ENCODE results near the gene MYL4.

GRCh38 chr17:47239619-47239966, 30.4 kb downstream of the MYL4 start:
- TF ChIP-seq CTCF (IDR thresholded peaks at IDR 0.05) (no peak), TCF7L2 (IDR thresholded peaks at IDR 0.05; ENCODE audit: low read depth, low read length) (no peak), POLR2AphosphoS5 (IDR thresholded peaks at IDR 0.05; ENCODE audit: low read depth, low read length) (no peak)
